GM08714 (cell line): ENCODE data around the gene HOXD3.

Source experiments
- H3K4me3 ChIP-seq: fragments of 200-500 bp; sonication (Bioruptor generic); 2 replicates; pipeline ENCODE4 v1.5.1; 2014; ENCODE audit warnings: mild to moderate bottlenecking, low read length, inconsistent platforms
- ZNF274 ChIP-seq: IDR thresholded peaks from 2 replicates; pipeline ENCODE4 v1.6.1; 2012; ENCODE audit warnings: mild to moderate bottlenecking, low read depth, low read length

HOXD3 gene

GRCh38 chr2:176117162-176117822 is 39.8 kb upstream of the HOXD3 start:
- no peak for TF ChIP-seq ZNF274
- H3K4me3 ChIP-seq: no peak overlapping the region

DNA sequence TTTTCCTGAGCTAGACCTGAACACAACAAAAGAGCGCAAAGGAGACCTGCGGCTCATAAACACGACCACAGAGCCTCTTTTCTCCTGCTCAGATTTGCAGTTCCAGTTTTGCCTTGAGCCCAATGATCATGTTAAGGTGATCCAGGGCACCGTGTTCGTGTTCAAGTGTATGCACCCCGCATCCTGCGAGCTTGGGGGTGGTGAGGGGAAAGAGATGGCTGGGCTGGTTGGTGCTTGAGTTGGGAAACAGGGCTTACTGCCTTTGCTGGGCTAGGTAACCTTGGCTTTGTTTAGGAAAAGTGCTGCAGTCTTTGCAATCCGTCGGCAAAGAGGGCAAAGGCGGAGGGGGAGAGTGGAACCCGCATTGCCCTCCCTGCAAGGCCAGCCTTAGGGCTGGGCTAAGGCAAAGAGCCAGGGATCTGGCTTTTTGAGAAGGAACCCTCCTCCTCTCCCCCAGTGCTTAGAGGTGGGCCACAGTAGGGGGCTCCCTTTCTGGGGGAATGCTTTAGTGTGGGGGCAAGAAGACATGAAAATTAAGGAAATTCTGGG is 39.2 kb upstream of the HOXD3 start:
- no peak overlapping the region for H3K4me3 ChIP-seq
- TF ChIP-seq ZNF274: no peak

- TF ChIP-seq ZNF274: no peak
- H3K4me3 ChIP-seq: no peak overlapping the region
Observed at GRCh38 chr2:176118601-176119339, 38.3 kb upstream of the HOXD3 start.

- no peak overlapping the region for H3K4me3 ChIP-seq
- no peak for TF ChIP-seq ZNF274
Observed at GRCh38 chr2:176120364-176121189, 36.5 kb upstream of the HOXD3 start.

GRCh38 chr2:176121190-176122051 is 35.7 kb upstream of the HOXD3 start:
- TF ChIP-seq ZNF274: no peak
- no peak overlapping the region for H3K4me3 ChIP-seq

GRCh38 chr2:176122052-176122682 is 34.9 kb upstream of the HOXD3 start:
- H3K4me3 ChIP-seq: peak overlapping the region; percentile 5; the same call in 1 of the 2 replicates
- no peak for TF ChIP-seq ZNF274

DNA sequence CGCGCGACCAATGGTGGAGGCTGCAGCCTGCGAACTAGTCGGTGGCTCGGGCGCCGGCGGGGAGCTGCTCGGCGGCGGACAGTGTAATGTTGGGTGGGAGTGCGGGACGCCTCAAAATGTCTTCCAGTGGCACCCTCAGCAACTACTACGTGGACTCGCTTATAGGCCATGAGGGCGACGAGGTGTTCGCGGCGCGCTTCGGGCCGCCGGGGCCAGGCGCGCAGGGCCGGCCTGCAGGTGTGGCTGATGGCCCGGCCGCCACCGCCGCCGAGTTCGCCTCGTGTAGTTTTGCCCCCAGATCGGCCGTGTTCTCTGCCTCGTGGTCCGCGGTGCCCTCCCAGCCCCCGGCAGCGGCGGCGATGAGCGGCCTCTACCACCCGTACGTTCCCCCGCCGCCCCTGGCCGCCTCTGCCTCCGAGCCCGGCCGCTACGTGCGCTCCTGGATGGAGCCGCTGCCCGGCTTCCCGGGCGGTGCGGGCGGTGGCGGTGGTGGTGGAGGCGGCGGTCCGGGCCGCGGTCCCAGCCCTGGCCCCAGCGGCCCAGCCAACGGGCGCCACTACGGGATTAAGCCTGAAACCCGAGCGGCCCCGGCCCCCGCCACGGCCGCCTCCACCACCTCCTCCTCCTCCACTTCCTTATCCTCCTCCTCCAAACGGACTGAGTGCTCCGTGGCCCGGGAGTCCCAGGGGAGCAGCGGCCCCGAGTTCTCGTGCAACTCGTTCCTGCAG is 34.3 kb upstream of the HOXD3 start, which contains the start of gene HOXD9:
Gene HOXD9 (plus strand): TSS at position 37 of the 728 bp plus-strand sequence. CDS start 50 bp downstream, at position 87.
- no peak for TF ChIP-seq ZNF274
- H3K4me3 ChIP-seq: peak within 1 kb of the TSS; percentile 5; the same call in 1 of the 2 replicates

DNA sequence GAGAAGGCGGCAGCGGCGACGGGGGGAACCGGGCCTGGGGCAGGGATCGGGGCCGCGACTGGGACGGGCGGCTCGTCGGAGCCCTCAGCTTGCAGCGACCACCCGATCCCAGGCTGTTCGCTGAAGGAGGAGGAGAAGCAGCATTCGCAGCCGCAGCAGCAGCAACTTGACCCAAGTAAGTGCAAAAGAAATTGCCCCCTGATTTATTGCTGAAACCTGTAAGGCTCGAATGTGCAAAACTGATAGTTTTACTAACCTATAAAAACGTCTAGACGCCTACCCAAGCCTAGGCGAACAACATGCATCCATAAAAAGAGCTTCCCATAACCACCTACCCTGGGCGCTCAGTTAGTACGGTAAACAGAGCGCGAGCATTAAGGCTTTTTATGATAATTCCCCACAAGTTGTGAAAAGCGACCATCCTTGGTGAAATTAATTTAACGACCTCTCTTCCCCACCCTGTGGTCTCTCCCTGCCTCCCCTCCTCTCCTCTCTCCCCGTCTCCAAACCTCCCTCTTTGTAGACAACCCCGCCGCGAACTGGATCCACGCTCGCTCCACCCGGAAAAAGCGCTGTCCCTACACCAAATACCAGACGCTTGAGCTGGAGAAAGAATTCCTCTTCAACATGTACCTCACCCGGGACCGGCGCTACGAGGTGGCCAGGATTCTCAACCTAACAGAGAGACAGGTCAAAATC is 33.5 kb upstream of the HOXD3 start:
- TF ChIP-seq ZNF274: no peak
- no peak overlapping the region for H3K4me3 ChIP-seq

DNA sequence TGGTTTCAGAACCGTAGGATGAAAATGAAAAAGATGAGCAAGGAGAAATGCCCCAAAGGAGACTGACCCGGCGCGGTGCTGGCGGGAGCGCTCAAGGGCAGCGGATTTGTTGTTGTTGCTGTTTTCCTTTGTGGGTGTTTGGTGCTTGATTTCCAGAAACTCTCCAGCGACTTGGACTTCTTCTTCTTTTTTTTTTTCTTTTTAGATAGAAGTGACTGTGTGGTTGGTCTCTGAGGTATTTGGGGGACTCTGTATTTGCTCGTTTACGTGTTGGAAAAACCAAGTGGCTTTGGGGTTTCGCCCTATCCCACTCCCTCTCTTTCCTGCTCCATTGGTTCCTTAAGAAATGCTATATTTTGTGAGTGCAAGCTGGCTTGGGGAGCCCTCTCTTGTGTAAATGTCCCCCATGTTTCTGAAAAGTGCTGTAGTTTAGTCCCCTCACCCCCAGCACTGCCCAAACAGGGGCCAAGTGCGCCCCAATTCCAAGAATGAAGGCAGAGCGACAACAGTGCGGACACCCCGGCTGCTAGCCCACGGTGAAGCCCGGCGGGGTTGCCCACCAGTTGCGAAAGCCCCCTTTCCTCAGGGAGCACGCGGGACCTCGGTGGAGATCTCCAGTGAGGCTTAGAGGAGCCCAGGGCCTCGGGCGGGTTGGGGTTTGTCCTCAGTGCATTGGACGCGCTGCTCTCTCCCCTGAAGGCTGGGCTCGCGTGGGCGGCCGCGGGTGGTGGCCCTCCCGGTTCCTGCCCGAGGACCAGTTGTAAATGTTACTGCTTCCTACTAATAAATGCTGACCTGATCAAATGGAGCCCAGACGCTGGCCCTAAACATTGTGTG is 32.8 kb upstream of the HOXD3 start:
- no peak for TF ChIP-seq ZNF274
- H3K4me3 ChIP-seq: no peak overlapping the region

DNA sequence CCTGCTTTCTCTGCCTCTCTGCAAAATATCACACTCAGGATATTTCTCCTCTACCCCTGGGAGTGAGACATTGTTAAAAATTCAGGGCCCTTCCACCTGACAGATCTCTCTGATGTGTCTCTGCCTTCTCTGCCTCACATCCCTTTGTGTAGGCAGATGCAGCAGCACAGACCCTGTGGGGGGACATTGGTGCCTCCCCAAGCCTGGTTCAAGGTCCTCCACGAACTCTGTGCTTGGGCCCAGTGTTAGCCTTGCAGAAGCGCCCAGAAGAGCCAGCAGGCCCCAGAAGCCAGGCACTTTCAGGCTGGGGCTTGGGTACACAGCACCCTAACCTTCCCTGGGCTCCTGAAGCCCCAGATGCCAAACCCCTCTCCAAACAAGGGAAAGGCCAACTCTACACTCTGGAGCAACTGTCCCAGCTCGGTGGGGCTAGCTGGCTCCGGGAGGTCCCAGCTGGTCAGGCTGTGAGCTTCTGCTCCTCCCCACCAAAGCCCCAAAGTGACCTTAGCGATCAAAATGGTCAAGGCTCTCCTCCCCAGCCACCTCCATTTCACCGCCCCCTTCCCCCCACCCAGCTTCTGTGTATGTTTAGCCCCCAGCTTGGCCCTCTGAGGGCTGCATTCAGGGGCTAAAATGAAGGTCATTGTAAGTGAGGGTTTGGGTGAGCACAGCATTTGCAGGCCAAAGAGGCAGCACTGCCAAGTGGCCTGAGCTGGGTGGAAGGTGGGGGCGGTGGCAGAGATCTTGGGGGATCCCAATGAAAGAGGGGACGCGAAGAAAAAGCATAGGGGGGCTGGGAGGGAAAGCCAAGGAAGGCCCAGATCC is 31.9 kb upstream of the HOXD3 start:
- H3K4me3 ChIP-seq: no peak overlapping the region
- TF ChIP-seq ZNF274: no peak

DNA sequence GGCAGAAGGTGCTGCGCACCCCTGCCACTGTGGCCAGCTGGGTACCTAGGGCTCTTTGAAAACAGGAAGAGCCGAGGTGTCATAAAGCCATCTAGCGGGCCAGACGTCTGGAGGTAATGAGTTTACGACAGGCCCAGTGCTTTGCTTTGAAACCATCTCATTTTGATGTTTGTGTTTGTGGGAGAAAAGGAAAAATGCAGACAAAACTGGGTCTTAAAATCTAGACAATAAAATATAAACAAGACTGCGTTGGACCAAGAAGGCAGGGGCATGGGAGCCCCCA is 31.4 kb upstream of the HOXD3 start:
- no peak overlapping the region for H3K4me3 ChIP-seq
- no peak for TF ChIP-seq ZNF274
